GM12872 (cell line): ENCODE results near the gene AP3S2.

Experiments
- TF ChIP-seq, protein P1 (sequence below): IDR thresholded peaks from 3 replicates; pipeline ENCODE4 v1.5.1; 2011; ENCODE audit warnings: low read depth, mild to moderate bottlenecking, low read length, moderate library complexity; ENCODE audit not compliant: insufficient read depth

AP3S2 gene

DNA sequence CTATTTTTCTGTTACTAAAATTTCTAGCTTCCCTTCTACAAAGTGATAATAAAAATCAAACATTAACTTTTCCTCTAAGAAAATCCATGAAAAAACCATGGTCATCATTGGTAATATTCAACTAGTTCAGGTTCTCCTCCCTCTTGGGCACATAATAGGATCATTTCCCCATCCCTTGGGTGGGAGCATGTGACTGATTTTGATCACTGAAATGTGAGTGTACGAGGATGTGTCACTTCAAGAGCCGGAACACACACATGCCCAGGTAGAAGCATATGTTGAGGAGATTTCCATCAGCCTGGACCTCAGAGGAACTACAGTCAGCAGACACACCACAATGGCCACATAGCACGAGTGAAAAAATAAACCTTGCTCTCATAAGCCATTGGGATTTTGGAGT lies 36.1 kb downstream of the AP3S2 start:
- TF ChIP-seq, protein P1, sequence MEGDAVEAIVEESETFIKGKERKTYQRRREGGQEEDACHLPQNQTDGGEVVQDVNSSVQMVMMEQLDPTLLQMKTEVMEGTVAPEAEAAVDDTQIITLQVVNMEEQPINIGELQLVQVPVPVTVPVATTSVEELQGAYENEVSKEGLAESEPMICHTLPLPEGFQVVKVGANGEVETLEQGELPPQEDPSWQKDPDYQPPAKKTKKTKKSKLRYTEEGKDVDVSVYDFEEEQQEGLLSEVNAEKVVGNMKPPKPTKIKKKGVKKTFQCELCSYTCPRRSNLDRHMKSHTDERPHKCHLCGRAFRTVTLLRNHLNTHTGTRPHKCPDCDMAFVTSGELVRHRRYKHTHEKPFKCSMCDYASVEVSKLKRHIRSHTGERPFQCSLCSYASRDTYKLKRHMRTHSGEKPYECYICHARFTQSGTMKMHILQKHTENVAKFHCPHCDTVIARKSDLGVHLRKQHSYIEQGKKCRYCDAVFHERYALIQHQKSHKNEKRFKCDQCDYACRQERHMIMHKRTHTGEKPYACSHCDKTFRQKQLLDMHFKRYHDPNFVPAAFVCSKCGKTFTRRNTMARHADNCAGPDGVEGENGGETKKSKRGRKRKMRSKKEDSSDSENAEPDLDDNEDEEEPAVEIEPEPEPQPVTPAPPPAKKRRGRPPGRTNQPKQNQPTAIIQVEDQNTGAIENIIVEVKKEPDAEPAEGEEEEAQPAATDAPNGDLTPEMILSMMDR: no peak

DNA sequence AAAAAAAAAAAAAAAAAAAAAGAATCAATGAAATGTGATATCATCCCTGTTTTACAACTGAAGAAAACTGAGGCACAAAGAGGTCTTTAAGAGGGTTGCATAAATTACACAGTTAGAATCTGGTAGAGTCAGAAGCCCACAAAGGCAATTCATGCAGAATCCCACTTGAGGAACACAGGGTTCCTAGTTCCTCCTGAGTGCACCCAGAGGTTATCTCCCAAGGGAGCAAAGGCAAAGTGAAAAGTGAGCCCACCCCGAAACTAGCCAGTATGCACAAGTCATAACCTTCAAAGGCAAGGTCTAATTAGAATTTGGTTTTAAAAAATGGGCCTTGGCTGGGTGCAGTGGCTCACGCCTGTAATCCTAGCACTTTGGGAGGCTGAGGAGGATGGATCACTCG lies 37.8 kb downstream of the AP3S2 start:
- TF ChIP-seq, protein P1: no peak

DNA sequence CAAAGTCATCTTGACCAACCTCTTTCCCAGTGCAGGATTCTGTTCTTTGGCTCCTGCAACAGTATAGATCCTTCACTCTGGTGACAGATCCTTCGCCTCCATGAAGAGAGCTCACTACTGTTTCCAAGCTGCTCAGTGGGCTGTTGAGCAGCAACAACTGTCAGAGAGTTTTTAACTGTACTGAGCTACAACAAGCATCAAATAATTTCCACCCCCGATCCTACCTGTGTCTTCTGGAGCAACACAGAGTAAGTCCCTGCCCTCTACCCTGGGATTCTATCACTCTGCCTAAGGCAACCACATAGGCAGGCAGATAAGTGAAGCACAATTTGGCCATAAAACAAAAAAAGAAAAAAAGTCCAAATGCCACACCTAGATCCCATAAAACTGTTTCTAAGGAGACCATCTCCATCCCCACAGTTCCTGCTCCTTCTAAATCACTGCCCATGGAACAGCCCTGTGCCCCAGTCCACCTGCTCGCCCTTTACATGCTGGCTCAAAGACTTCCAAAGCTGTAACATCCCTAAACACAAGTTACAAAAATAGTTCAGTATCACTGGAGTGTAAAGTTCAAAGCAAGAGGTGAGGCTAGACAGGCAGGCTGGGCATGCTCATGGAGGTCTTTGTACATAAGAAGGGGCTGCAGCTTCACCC lies 41.3 kb downstream of the AP3S2 start:
- TF ChIP-seq, protein P1: no peak

DNA sequence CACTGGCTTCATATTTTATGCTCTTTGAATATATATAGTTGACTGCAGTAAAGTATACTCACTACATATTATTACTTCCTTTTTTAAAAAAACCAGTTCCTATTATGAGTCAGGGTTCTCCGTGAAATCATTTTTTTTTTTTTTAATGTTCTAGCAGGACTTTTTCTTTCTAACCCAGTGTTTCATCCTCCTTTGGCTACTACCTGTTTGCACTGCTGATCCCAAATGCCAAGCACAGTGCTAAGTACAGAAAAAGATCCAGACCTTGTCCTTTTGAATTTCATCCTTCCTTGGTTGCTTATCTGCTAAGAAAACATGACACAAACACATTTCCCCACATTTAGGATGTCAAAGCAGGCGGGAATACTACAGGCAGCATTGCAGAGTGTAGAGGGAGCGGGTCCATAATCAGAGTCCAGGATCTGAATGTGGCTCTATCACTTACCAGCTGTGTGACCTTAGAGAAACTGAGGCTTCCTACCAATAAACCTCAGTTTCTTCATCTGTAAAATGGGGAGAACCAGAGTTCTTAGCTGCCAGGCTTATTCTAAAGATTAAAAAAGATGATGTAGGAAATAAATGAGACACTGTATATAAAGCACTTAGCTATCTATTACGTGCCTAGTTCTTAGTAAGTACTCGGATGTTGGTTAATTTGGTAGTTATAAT lies 42.0 kb downstream of the AP3S2 start:
- TF ChIP-seq, protein P1: no peak

DNA sequence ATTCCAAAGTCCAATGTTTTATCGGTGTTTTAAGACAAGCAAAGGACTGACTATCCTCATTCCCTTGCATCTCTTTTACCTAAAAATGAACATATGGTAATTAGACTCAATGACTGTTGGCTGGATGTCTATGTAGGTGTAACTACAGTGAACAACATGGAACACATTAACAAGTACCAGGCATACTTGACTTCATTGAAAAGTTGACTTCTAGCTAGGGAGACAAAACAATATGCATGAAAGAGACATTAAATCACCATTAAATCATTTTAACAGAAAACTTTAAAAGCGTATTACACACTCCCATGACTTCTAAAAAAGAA lies 44.9 kb downstream of the AP3S2 start:
- TF ChIP-seq, protein P1: no peak

DNA sequence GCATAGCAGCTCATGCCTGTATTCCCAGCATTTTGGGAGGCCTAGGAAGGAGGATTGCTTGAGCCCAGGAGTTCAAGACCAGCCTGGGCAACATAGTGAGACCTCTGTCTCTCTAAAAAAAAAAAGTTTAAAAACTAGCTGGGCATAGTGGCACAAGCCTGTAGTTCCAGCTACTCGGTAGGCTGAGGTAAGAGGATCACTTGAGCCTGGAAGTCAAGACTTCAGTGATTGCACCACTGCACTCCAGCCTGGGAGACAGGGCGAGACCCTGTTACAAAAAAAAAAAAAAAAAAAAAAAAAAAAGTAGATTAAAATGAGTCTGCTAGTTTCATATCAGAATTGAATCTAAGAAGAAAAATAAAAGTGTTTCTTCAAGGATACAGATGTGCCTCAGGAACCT lies 46.7 kb downstream of the AP3S2 start:
- TF ChIP-seq, protein P1: no peak

DNA sequence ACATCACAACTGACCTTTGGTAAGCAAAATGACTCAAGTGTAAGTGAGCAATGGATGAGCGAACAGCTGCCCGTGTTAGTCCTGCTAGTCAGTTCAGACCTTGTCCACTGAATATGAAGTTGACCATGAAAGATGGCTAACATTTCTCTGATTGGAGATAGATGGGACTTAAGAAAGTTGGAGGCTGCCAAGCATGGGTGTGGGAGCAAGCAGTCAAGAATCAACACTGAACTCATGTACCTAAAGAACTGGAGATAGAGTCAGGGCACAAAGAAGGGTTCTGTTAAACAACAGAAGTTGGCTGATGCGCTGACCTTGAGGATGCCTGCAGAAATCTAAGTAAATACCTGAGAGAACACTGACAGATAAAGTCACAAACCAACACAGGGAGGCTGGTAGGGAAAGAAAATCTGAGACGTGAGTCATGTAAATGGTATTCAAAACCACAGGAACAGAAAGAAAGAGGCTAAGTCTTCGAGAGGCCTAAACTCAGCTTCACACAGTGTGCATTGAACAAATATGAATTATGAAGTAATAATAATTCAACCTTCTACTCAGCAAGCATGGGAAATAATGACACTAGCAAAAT lies 48.4 kb downstream of the AP3S2 start:
- TF ChIP-seq, protein P1: no peak
